ENCODE results near the gene MPND.

GRCh38 chr19:4327877-4328242 lies 15.5 kb upstream of the MPND start:
- no peak for TF ChIP-seq ZNF157 (tag by site-specific recombination; IDR thresholded peaks at IDR 0.05)
- no peak for TF ChIP-seq ZBTB11 (tag by site-specific recombination; conservative IDR thresholded peaks at IDR 0.05; ENCODE audit: low read depth)
- no peak for TF ChIP-seq ZNF510 (tag by site-specific recombination; IDR thresholded peaks at IDR 0.05; ENCODE audit: insufficient replicate concordance)
- no peak for TF ChIP-seq ZNF146 (tag by site-specific recombination; IDR thresholded peaks at IDR 0.05)

All from HEK293 (cell line).